H1 (cell line): ENCODE data around the gene PRSS36. TPM values are rescaled to one million over a fixed set of nuclear protein-coding genes. Genes with fewer than 3 reads are reported as not detected.
A peak's percentile ranks its signal among the peaks of the same experiment; 100 is the strongest.

Experiments
- CTCF ChIA-PET: fragments of 300-600 bp; sonication (Branson Sonifier 250); formaldehyde crosslinking; loops from one replicate; lab custom pipeline; 2021; ENCODE audit not compliant: partially characterized antibody; lab: Charles Lee
- POLR2A ChIA-PET: fragments of 300-600 bp; sonication (Branson Sonifier 250); formaldehyde crosslinking; loops from one replicate; lab custom pipeline; 2021; ENCODE audit warnings: inconsistent platforms; ENCODE audit not compliant: partially characterized antibody; lab: Charles Lee
- DNase-seq, 2 experiments: peaks; one replicate each; pipeline versions ENCODE4 v3.0.0 to v3.0.0-alpha.2; 2010 to 2022; ENCODE audit warnings: low spot score in 2 of 2, low read depth in 1 of 2, mixed read lengths in 1 of 2
- FAIRE-seq: peaks from 2 replicates; lab custom pipeline; 2011; peaks lifted over from hg19 to GRCh38; lab: Jason Lieb, UNC
- H2AFZ ChIP-seq: 2 replicates; pipeline ENCODE4 v1.8.1; 2012; ENCODE audit warnings: low read length, inconsistent platforms
- H2AK5ac ChIP-seq: 2 replicates; pipeline ENCODE4 v1.6.1; 2013; ENCODE audit warnings: low read depth, low read length
- H2BK120ac ChIP-seq: replicated peaks from 2 replicates; pipeline ENCODE3; 2013; ENCODE audit warnings: low read depth, low read length, inconsistent platforms
- H2BK12ac ChIP-seq: 2 replicates; pipeline ENCODE4 v1.6.1; 2013; ENCODE audit warnings: low read depth, low read length
- H2BK15ac ChIP-seq: 2 replicates; pipeline ENCODE4 v1.6.1; 2013; ENCODE audit warnings: low read length
- H2BK20ac ChIP-seq: 2 replicates; pipeline ENCODE4 v1.6.1; 2013; ENCODE audit warnings: low read length
- H2BK5ac ChIP-seq: 2 replicates; pipeline ENCODE4 v1.6.1; 2013; ENCODE audit warnings: low read depth, low read length
- H3K14ac ChIP-seq: 2 replicates; pipeline ENCODE4 v1.6.1; 2013; ENCODE audit warnings: inconsistent platforms; ENCODE audit not compliant: insufficient read length
- H3K18ac ChIP-seq: 2 replicates; pipeline ENCODE4 v1.6.1; 2013; ENCODE audit warnings: low read length; ENCODE audit errors: extremely low read depth
- H3K23ac ChIP-seq: 2 replicates; pipeline ENCODE4 v1.6.1; 2013; ENCODE audit warnings: inconsistent platforms; ENCODE audit not compliant: insufficient read length
- H3K23me2 ChIP-seq: 2 replicates; pipeline ENCODE4 v1.6.1; 2013; ENCODE audit warnings: low read depth, low read length
- H3K27ac ChIP-seq: 2 replicates; pipeline ENCODE4 v1.6.1; 2011; ENCODE audit warnings: low read depth, low read length, inconsistent platforms
- H3K27me3 ChIP-seq, 4 experiments: replicated peaks in 1 of 4; 1 replicate in 1 of 4; 2 replicates in 3 of 4; pipeline versions ENCODE4 v1.6.1 to v1.8.1; 2011 to 2013; ENCODE audit warnings: low read length in 3 of 4, mild to moderate bottlenecking in 3 of 4, inconsistent platforms in 2 of 4, mixed read lengths in 2 of 4, moderate library complexity in 1 of 4; ENCODE audit not compliant: control insufficient read depth in 3 of 4, insufficient read depth in 3 of 4; ENCODE audit errors: extremely low read depth in 1 of 4
- H3K36me3 ChIP-seq, 4 experiments: 2 replicates each; pipeline versions ENCODE4 v1.6.1 to v1.8.1; 2011 to 2013; ENCODE audit warnings: mild to moderate bottlenecking in 4 of 4, low read length in 3 of 4, moderate library complexity in 2 of 4, control low read depth in 1 of 4, inconsistent platforms in 1 of 4; ENCODE audit not compliant: insufficient read depth in 4 of 4, control insufficient read depth in 2 of 4
- H3K4ac ChIP-seq: replicated peaks from 2 replicates; pipeline ENCODE3; 2013; ENCODE audit warnings: low read length, low read depth, mixed read lengths, inconsistent platforms; ENCODE audit not compliant: insufficient read length
- H3K4me1 ChIP-seq, 4 experiments: replicated peaks in 1 of 4; 1 replicate in 1 of 4; 2 replicates in 3 of 4; pipeline versions ENCODE4 v1.6.1 to v1.8.1; 2011 to 2013; ENCODE audit warnings: low read length in 3 of 4, inconsistent platforms in 2 of 4, mixed read lengths in 1 of 4; ENCODE audit not compliant: insufficient read depth in 4 of 4, control insufficient read depth in 3 of 4
- H3K4me2 ChIP-seq, 2 experiments: 2 replicates each; pipeline versions ENCODE4 v1.6.1 to v1.8.1; 2011 to 2013; ENCODE audit warnings: low read depth in 2 of 2, low read length in 2 of 2, control low read depth in 1 of 2, inconsistent platforms in 1 of 2, mild to moderate bottlenecking in 1 of 2; ENCODE audit not compliant: insufficient read depth in 1 of 2
- H3K4me3 ChIP-seq, 4 experiments: fragments of 200-600, 300-600 bp in 1 of 4; sonication (generic), shearing (Covaris generic), sonication (Bioruptor Twin) in 1 of 4; 2 replicates each; pipeline versions ENCODE4 v1.5.1 to v1.8.1; 2011 to 2016; ENCODE audit warnings: low read length in 4 of 4, low read depth in 3 of 4, control low read depth in 2 of 4, inconsistent platforms in 2 of 4, mild to moderate bottlenecking in 2 of 4, mixed read lengths in 1 of 4, moderate library complexity in 1 of 4; ENCODE audit not compliant: insufficient read depth in 2 of 4; ENCODE audit errors: extremely low read depth in 1 of 4
- H3K56ac ChIP-seq: replicated peaks from 2 replicates; pipeline ENCODE3; 2013; ENCODE audit warnings: low read depth, mild to moderate bottlenecking, mixed read lengths, low read length, inconsistent platforms; ENCODE audit not compliant: insufficient read length
- H3K79me1 ChIP-seq: 2 replicates; pipeline ENCODE4 v1.6.1; 2013; ENCODE audit warnings: low read depth, low read length, control low read depth
- H3K79me2 ChIP-seq, 2 experiments: 2 replicates each; pipeline versions ENCODE4 v1.6.1 to v1.8.1; 2012 to 2013; ENCODE audit warnings: low read length in 2 of 2, mild to moderate bottlenecking in 2 of 2, inconsistent platforms in 1 of 2; ENCODE audit not compliant: insufficient read depth in 2 of 2, control insufficient read depth in 1 of 2
- H3K9ac ChIP-seq, 4 experiments: replicated peaks in 1 of 4; 1 replicate in 1 of 4; 2 replicates in 3 of 4; pipeline versions ENCODE4 v1.6.1 to v1.8.1; 2011 to 2013; ENCODE audit warnings: low read depth in 3 of 4, low read length in 3 of 4, control low read depth in 2 of 4, mild to moderate bottlenecking in 2 of 4, moderate library complexity in 2 of 4, inconsistent platforms in 1 of 4; ENCODE audit errors: extremely low read depth in 1 of 4
- H3K9me3 ChIP-seq, 2 experiments: 2 replicates each; pipeline versions ENCODE4 v1.6.1 to v1.8.1; 2012 to 2013; ENCODE audit warnings: mild to moderate bottlenecking in 2 of 2, moderate library complexity in 2 of 2, control low read depth in 1 of 2, inconsistent platforms in 1 of 2, low read depth in 1 of 2, low read length in 1 of 2, mixed read lengths in 1 of 2; ENCODE audit not compliant: insufficient read depth in 2 of 2
- H4K20me1 ChIP-seq, 2 experiments: replicated peaks in 1 of 2; 2 replicates each; pipeline versions ENCODE3 to v1.8.1; 2011 to 2013; ENCODE audit warnings: inconsistent platforms in 2 of 2, low read length in 2 of 2, mild to moderate bottlenecking in 1 of 2; ENCODE audit not compliant: insufficient read depth in 2 of 2, control insufficient read depth in 1 of 2
- H4K5ac ChIP-seq: 2 replicates; pipeline ENCODE4 v1.6.1; 2013; ENCODE audit warnings: low read length, low read depth, mixed read lengths, inconsistent platforms; ENCODE audit not compliant: insufficient read length
- H4K8ac ChIP-seq: 2 replicates; pipeline ENCODE4 v1.8.0; 2013; ENCODE audit warnings: mild to moderate bottlenecking, moderate library complexity, low read length, inconsistent platforms; ENCODE audit not compliant: insufficient read depth; ENCODE audit errors: extremely low read depth
- H4K91ac ChIP-seq: replicated peaks from 2 replicates; pipeline ENCODE3; 2013; ENCODE audit warnings: low read length, mixed read lengths, inconsistent platforms; ENCODE audit not compliant: insufficient read length
- ATF3 ChIP-seq: IDR thresholded peaks from 2 replicates; pipeline ENCODE4 v1.6.1; 2011; ENCODE audit warnings: low read depth, mild to moderate bottlenecking, low read length; ENCODE audit not compliant: insufficient read depth
- CBX8 ChIP-seq: fragments of 300-800, 300-1000 bp; sonication (generic); IDR thresholded peaks from 2 replicates; pipeline ENCODE4 v1.7.1; 2016; ENCODE audit warnings: low read depth, low read length, borderline replicate concordance
- CEBPB ChIP-seq: IDR thresholded peaks from 2 replicates; pipeline ENCODE4 v1.6.1; 2012; ENCODE audit warnings: low read depth, low read length
- EGR1 ChIP-seq: IDR thresholded peaks from 2 replicates; pipeline ENCODE4 v1.6.1; 2011; ENCODE audit warnings: low read depth, low read length, borderline replicate concordance
- GABPA ChIP-seq: IDR thresholded peaks from 2 replicates; pipeline ENCODE4 v1.6.1; 2011; ENCODE audit warnings: mild to moderate bottlenecking, low read length, moderate library complexity, borderline replicate concordance; ENCODE audit not compliant: insufficient read depth
- HDAC6 ChIP-seq: IDR thresholded peaks from one replicate; pipeline ENCODE4 v1.7.1; 2012; ENCODE audit warnings: low read depth, mild to moderate bottlenecking, inconsistent platforms, low read length, moderate library complexity
- KDM1A ChIP-seq: fragments of 200-600, 300-600 bp; sonication (generic); IDR thresholded peaks from 2 replicates; pipeline ENCODE4 v1.7.1; 2016; ENCODE audit warnings: mild to moderate bottlenecking, low read length, borderline replicate concordance
- PHF8 ChIP-seq: fragments of 200-600 bp; sonication (generic); conservative IDR thresholded peaks from 2 replicates; pipeline ENCODE4 v1.7.1; 2012; ENCODE audit warnings: low read depth, mild to moderate bottlenecking, inconsistent platforms, low read length, moderate library complexity
- RBBP5 ChIP-seq: IDR thresholded peaks from 2 replicates; pipeline ENCODE4 v1.7.1; 2012; ENCODE audit warnings: low read depth, mild to moderate bottlenecking, inconsistent platforms, low read length, moderate library complexity, borderline replicate concordance
- SIRT6 ChIP-seq: IDR thresholded peaks from one replicate; pipeline ENCODE4 v1.7.1; 2012; ENCODE audit warnings: low read length, inconsistent platforms
- SP2 ChIP-seq: IDR thresholded peaks from 2 replicates; pipeline ENCODE4 v1.6.1; 2012; ENCODE audit warnings: mild to moderate bottlenecking, low read length, inconsistent platforms
- TCF12 ChIP-seq: IDR thresholded peaks from 2 replicates; pipeline ENCODE4 v1.6.1; 2011; ENCODE audit warnings: low read depth, mild to moderate bottlenecking, low read length
- YY1 ChIP-seq: IDR thresholded peaks from 2 replicates; pipeline ENCODE4 v1.6.1; 2011; ENCODE audit warnings: low read depth, mild to moderate bottlenecking, low read length
- WGBS, 2 experiments: shearing (Covaris generic) in 1 of 2; methylation state at CpG; one replicate each; pipeline versions ENCODE4 v1.1.6 to v1.1.7; 2013 to 2015; ENCODE audit warnings: low lambda C conversion rate in 2 of 2, mixed read lengths in 2 of 2, inconsistent platforms in 1 of 2, low coverage in 1 of 2, missing lambda C conversion rate in 1 of 2; ENCODE audit not compliant: insufficient replicate concordance in 2 of 2, insufficient coverage in 1 of 2, insufficient read length in 1 of 2; ENCODE audit errors: extremely low coverage in 1 of 2, missing lambda C conversion rate in 1 of 2; 5-methylcytosine and 5-hydroxymethylcytosine counted together
- polyA plus RNA-seq, 7 experiments: library from polyadenylated mRNA; depleted of rRNA in 3 of 7; stranded (reverse) in 5 of 7; unstranded in 2 of 7; fragments of >200 nt in 5 of 7; fragments of 200-250 nt in 2 of 7; gene quantifications; 1 replicate in 5 of 7; 2 replicates in 1 of 7; 4 replicates in 1 of 7; pipeline versions ENCODE4 v1.2.1 to v1.2.3, GENCODE V29; 2011 to 2013; ENCODE audit warnings: missing spikeins in 2 of 7, mixed read lengths in 2 of 7
- total RNA-seq: library from RNA; stranded (reverse); fragmentation: NEBNext Ultra II Directional; extraction: Animal tissue kit (Norgen Biotek cat#: 25700); gene quantifications from 2 replicates; pipeline ENCODE4 v1.2.1, GENCODE V29; 2021

Gene PRSS36
- total and polyA plus RNA-seq, 2 of the 8 experiments (the other 6 are each of a cell fraction or from before 2014, with no cell fraction given) = 1.3 to 1.9 TPM

- DNase-seq = no peak
- H3K36me3 ChIP-seq = no peaks in the 10 kb centered on the region
- WGBS, 2 experiments = 96% methylated on average over 13 of the region's 25 CpGs; no CpG with 5 or more reads in 1 of the 2 experiments
Observed at GRCh38 chr16:31148896-31149295, 970 bp downstream of the PRSS36 start.

More at GRCh38 chr16:31148896-31149295, 970 bp downstream of the PRSS36 start:
- no peak overlapping the region for H2BK20ac ChIP-seq
- peaks cover 0 to 11% (median 5%) of the 10 kb centered on the region in 4 experiments; a peak in 4 of 7 replicates for H3K27me3 ChIP-seq
- no peak overlapping the region for H2BK15ac ChIP-seq
- no peak overlapping the region for H4K91ac ChIP-seq
- H3K23ac ChIP-seq = no peak overlapping the region
- TF ChIP-seq SP2 (no peak), GABPA (no peak), EGR1 (no peak), KDM1A (no peak), HDAC6 (no peak), CEBPB (no peak), SIRT6 (no peak), ATF3 (no peak), PHF8 (no peak), CBX8 (no peak), RBBP5 (no peak), TCF12 (no peak), YY1 (no peak)
- H2BK5ac ChIP-seq = peak overlapping the region; percentile 26; the same call in 1 of the 2 replicates
- no peak overlapping the region for H4K5ac ChIP-seq
- H3K56ac ChIP-seq = no peak overlapping the region
- no peak overlapping the region for H3K4ac ChIP-seq
- H3K4me2 ChIP-seq = peak overlapping the region; percentile 57 to 77
- no peak overlapping the region for H4K8ac ChIP-seq
- H3K79me1 ChIP-seq = no peaks in the 10 kb centered on the region
- no peak overlapping the region for H3K9ac ChIP-seq
- H2AFZ ChIP-seq = no peak overlapping the region
- ChIA-PET CTCF (interaction anchor here (0.6 to 1.5 kb wide), 5 partner anchors 9 to 574 kb away, joined by 3 to 5 read pairs (median 3); no protein-coding TSS in a partner anchor), POLR2A (interaction anchor here (1.0 to 34.9 kb wide), 6 partner anchors 8 to 34 kb away, joined by 5 to 713 read pairs (median 12); partner anchors contain the start of genes BCKDK, FUS, KAT8 and PRSS8)
- H3K14ac ChIP-seq = no peak overlapping the region
- H4K20me1 ChIP-seq = no peaks in the 10 kb centered on the region
- H3K4me1 ChIP-seq = peaks cover 0 to 18% (median 4%) of the 10 kb centered on the region in 4 experiments; a peak in 5 of 7 replicates
- H3K4me3 ChIP-seq = peak overlapping the region in 1 of 4 experiments; percentile 59; a peak in 2 of 8 replicates
- H3K79me2 ChIP-seq = no peaks in the 10 kb centered on the region
- H3K23me2 ChIP-seq = peaks cover 7% of the 10 kb centered on the region; the same call in 1 of the 2 replicates
- H3K9me3 ChIP-seq = no peaks in the 10 kb centered on the region
- no peak overlapping the region for H2BK120ac ChIP-seq
- no peak for FAIRE-seq
- 0 out of 2 replicates have a peak overlapping the region, but pooled peaks have one; percentile 53 for H2BK12ac ChIP-seq
- no peak overlapping the region for H2AK5ac ChIP-seq
- no peak overlapping the region for H3K27ac ChIP-seq
- H3K18ac ChIP-seq = peak overlapping the region; percentile 19; the same call in 1 of the 2 replicates
